ENCODE data around the gene ADGRB3.

- TF ChIP-seq CTCF (IDR thresholded peaks at IDR 0.05) (no peak), EP300 (IDR thresholded peaks at IDR 0.05) (no peak), E2F6 (IDR thresholded peaks at IDR 0.05; ENCODE audit: borderline replicate concordance, low read depth) (no peak), POLR2A (IDR thresholded peaks at IDR 0.05; ENCODE audit: low read length) (no peak), HOXB5 (CRISPR knock-in tag; IDR thresholded peaks at IDR 0.05) (no peak), MAX (IDR thresholded peaks at IDR 0.05) (no peak), RAD21 (conservative IDR thresholded peaks at IDR 0.05 in 1 of 2, IDR thresholded peaks at IDR 0.05 in 1 of 2) (no peak), ESRRA (IDR thresholded peaks at IDR 0.05; ENCODE audit: borderline replicate concordance, low read length) (no peak), HMGXB4 (CRISPR knock-in tag; IDR thresholded peaks at IDR 0.05; ENCODE audit: borderline replicate concordance) (no peak)
These were observed 755.0 kb downstream of the ADGRB3 start for GRCh38 chr6:69390125-69390524.

Measured in A549 (cell line).